Fibroblast of villous mesenchyme (primary cell): Measurements from ENCODE around the gene MOCOS. TPM values are rescaled to one million over a fixed set of nuclear protein-coding genes. Genes with fewer than 3 reads are reported as not detected.
"Not testable (repeated sequence)": the region's sequence is repeated elsewhere in the genome, so short reads cannot be mapped to it uniquely, and the experiment has no call there.

Experiments used
- DNase-seq: peaks from one replicate; pipeline ENCODE4 v3.0.0-alpha.2; 2010; ENCODE audit warnings: low read depth
- H3K4me3 ChIP-seq: 2 replicates; pipeline ENCODE4 v1.5.1; 2011; ENCODE audit warnings: low read depth, mild to moderate bottlenecking, low read length
- total RNA-seq: library from RNA; depleted of rRNA; stranded (reverse); fragments of >200 nt; gene quantifications from 2 replicates; pipeline ENCODE4 v1.2.3, GENCODE V29; 2012
- TF ChIP-seq, protein P1 (sequence below): IDR thresholded peaks from 2 replicates; pipeline ENCODE4 v1.5.1; 2012; ENCODE audit warnings: low read depth, mild to moderate bottlenecking, low read length; ENCODE audit not compliant: insufficient read depth

Gene MOCOS
- total RNA-seq, 1 donor: 3.0 TPM

DNA sequence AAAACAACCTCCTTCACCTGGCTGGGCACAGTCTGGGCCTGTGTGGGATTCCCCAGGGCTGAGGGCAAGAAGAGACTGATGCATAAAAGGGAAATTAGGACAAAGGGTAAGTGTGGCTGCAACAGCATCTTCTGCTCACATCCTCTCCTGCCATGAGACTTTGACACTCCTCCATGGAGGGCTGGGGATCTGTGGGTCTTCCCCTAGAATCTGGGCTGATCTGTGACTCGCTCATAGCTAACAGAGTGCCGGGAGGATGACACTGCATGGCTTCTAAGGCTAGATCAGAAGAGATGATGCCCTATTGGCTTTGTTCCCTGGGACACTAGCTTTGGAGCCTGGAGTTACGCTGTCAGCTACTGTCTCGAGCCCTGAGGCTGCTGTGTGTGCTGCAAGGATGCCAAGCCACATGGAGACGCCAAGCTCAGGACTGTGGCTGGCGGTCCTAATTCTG is 24.3 kb downstream of the MOCOS start:
- TF ChIP-seq, protein P1, sequence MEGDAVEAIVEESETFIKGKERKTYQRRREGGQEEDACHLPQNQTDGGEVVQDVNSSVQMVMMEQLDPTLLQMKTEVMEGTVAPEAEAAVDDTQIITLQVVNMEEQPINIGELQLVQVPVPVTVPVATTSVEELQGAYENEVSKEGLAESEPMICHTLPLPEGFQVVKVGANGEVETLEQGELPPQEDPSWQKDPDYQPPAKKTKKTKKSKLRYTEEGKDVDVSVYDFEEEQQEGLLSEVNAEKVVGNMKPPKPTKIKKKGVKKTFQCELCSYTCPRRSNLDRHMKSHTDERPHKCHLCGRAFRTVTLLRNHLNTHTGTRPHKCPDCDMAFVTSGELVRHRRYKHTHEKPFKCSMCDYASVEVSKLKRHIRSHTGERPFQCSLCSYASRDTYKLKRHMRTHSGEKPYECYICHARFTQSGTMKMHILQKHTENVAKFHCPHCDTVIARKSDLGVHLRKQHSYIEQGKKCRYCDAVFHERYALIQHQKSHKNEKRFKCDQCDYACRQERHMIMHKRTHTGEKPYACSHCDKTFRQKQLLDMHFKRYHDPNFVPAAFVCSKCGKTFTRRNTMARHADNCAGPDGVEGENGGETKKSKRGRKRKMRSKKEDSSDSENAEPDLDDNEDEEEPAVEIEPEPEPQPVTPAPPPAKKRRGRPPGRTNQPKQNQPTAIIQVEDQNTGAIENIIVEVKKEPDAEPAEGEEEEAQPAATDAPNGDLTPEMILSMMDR: no peak
- DNase-seq: no peak
- no peak overlapping the region for H3K4me3 ChIP-seq

DNA sequence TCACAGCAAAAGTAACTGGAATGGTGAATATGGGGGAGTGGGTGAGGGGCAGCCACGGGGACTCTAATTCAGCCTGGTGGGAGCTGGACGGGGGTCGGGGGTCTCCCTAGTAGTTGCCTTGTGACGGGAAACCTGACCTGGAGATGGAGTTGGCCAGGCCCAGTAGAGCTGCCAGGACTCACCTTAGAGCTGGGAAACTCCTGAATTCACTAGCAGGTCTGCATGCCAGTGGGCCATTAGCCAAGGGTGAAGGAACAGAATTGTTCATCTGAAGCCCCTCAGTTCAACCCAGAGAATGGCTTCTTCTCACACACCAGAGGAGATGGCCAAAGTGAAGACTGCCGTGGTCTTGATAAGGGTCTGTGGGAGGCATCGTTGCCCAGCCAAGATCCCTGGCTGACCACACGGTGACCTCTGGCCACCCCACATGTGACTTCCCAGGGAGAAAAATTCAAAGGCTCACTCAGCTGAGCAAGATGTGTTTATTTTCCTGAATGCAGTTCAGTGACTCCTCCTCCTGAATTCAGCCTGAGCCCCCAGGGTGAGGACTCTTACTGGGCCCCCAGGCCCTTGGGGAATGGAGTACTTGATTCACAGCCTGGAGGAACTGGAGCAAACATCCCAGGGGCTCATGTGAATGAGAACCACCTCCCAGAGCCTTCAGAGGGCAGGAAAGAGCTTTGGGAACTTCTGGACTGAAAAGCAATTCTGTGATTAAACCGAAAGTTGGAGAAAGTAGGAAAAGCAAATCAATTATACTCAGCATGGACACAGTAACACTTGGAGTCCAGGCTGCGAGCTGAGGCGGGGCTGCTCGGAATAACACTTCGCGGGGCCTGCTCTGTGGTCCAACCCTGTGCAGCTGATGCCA is 25.2 kb downstream of the MOCOS start:
- peak; percentile 8 for DNase-seq
- no peak overlapping the region for H3K4me3 ChIP-seq
- TF ChIP-seq, protein P1: no peak

DNA sequence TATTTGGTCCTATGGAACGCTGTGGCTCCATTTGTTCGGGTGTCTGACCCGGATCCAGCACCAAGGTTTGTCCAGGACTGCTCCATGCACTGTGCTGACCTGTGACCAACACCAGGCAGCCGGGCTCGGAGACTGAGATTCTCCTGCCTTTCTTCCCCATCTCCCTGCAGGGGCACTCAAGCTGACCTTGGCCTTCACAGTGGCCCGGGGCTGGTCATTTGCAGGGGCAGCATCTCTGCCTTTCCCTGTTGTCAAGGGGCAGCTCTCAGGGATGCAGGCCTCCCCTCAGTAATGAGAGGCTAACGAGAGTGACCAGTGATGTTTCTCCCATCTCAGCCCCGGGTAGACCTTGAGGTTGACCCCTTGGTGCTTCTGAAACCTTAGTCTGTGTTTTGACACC is 27.5 kb downstream of the MOCOS start:
- DNase-seq: no peak
- TF ChIP-seq, protein P1: no peak
- no peak overlapping the region for H3K4me3 ChIP-seq

DNA sequence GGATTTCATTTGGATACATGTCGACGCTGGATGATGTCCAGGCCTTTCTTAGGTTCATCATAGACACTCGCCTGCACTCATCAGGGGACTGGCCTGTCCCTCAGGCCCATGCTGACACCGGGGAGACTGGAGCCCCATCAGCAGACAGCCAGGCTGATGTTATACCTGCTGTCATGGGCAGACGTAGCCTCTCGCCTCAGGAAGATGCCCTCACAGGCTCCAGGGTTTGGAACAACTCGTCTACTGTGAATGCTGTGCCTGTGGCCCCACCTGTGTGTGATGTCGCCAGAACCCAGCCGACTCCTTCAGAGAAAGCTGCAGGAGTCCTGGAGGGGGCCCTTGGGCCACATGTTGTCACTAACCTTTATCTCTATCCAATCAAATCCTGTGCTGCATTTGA is 28.3 kb downstream of the MOCOS start:
- no peak for DNase-seq
- H3K4me3 ChIP-seq: no peak overlapping the region
- TF ChIP-seq, protein P1: no peak

DNA sequence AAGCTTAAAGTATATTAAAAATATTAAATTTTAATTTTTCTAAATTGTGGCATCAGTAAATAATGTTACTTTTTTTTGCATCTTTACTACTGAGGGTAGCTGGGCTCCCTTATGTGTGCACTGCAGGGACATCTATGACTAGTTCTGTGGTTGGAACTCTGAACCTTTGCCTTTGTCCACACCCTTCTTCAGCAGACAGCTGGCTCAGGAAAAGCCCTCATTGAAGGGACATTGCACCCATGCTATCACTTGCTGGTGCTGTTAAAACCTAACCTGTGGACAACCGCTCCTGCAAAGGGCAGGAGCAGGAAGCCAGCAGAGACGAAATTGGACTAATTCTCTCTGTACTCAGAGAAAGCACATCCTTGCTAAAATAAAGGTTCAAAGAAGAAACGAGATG is 30.1 kb downstream of the MOCOS start:
- TF ChIP-seq, protein P1: no peak
- H3K4me3 ChIP-seq: no peak overlapping the region
- no peak for DNase-seq

DNA sequence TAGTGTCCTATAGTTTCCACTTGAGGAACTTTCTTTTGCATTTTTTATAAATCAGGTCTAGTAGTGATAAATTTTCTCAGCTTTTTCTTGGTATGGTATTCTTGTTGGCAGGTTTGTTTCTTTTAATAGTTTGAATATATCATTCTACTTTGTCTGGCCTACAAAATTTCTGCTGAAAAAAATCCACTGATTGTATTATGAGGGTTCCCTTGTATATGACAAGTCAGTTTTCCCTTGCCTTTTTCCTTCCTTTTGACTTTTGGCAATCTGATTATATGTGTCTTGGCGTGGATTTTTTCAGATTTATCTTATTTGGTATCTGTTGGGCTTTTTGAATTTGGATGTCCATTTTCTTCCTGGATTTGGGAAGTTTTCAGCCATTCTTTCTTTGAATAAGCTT is 41.9 kb downstream of the MOCOS start:
- TF ChIP-seq, protein P1: no peak
- no peak for DNase-seq
- no peak overlapping the region for H3K4me3 ChIP-seq

DNA sequence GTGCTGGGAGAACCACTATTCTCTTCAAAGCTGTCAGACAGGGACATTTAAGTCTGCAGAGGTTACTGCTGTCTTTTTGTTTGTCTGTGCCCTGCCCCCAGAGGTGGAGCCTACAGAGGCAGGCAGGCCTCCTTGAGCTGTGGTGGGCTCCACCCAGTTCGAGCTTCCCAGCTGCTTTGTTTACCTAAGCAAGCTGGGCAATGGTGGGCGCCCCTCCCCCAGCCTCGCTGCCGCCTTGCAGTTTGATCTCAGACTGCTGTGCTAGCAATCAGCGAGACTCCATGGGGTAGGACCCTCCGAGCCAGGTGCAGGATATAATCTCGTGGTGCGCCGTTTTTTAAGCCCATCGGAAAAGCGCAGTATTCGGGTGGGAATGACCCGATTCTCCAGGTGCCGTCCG is 53.2 kb downstream of the MOCOS start:
- not testable (repeated sequence) for H3K4me3 ChIP-seq, DNase-seq
